H9 (cell line): ENCODE measurements around the gene TMCO4. TPM values are rescaled to one million over a fixed set of nuclear protein-coding genes. Genes with fewer than 3 reads are reported as not detected.

Source experiments
- DNase-seq: peaks from one replicate; pipeline ENCODE4 v3.0.0-alpha.2; 2017
- H2AFZ ChIP-seq: one replicate; pipeline ENCODE4 v1.6.1; 2013; ENCODE audit warnings: mild to moderate bottlenecking, low read length, control low read depth, moderate library complexity
- H2AK5ac ChIP-seq: 2 replicates; pipeline ENCODE4 v1.6.1; 2013; ENCODE audit warnings: low read length, control low read depth, mixed read lengths; ENCODE audit not compliant: insufficient read length
- H2BK120ac ChIP-seq: one replicate; pipeline ENCODE4 v1.6.1; 2013; ENCODE audit warnings: low read depth, mild to moderate bottlenecking, low read length, control low read depth, inconsistent platforms; ENCODE audit not compliant: poor library complexity, severe bottlenecking
- H2BK12ac ChIP-seq: 2 replicates; pipeline ENCODE4 v1.6.1; 2013; ENCODE audit warnings: low read length, control low read depth, mixed read lengths, low read depth; ENCODE audit not compliant: insufficient read length
- H2BK15ac ChIP-seq: 2 replicates; pipeline ENCODE4 v1.6.1; 2013; ENCODE audit warnings: low read depth, low read length, control low read depth
- H2BK20ac ChIP-seq: one replicate; pipeline ENCODE4 v1.6.1; 2013; ENCODE audit warnings: low read depth, mild to moderate bottlenecking, low read length, control low read depth, inconsistent platforms; ENCODE audit not compliant: poor library complexity, severe bottlenecking
- H2BK5ac ChIP-seq: 2 replicates; pipeline ENCODE4 v1.6.1; 2013; ENCODE audit warnings: low read length, control low read depth, mixed read lengths; ENCODE audit not compliant: insufficient read length
- H3K14ac ChIP-seq: 2 replicates; pipeline ENCODE4 v1.6.1; 2013; ENCODE audit warnings: low read length, control low read depth; ENCODE audit not compliant: insufficient read depth
- H3K18ac ChIP-seq: 2 replicates; pipeline ENCODE4 v1.6.1; 2013; ENCODE audit warnings: low read depth, mild to moderate bottlenecking, mixed read lengths, low read length, control low read depth; ENCODE audit not compliant: insufficient read length
- H3K23ac ChIP-seq: 2 replicates; pipeline ENCODE4 v1.6.1; 2013; ENCODE audit warnings: low read length, control low read depth, mixed read lengths, low read depth; ENCODE audit not compliant: insufficient read length
- H3K23me2 ChIP-seq: 2 replicates; pipeline ENCODE4 v1.6.1; 2013; ENCODE audit warnings: low read depth, mild to moderate bottlenecking, mixed read lengths, low read length, control low read depth; ENCODE audit not compliant: insufficient read length, poor library complexity, severe bottlenecking
- H3K27ac ChIP-seq: 2 replicates; pipeline ENCODE4 v1.5.1; 2013; ENCODE audit warnings: low read length, control low read depth, mixed read lengths, low read depth; ENCODE audit not compliant: insufficient read length
- H3K27me3 ChIP-seq: 2 replicates; pipeline ENCODE4 v1.6.1; 2013; ENCODE audit warnings: low read length, control low read depth, inconsistent platforms; ENCODE audit not compliant: insufficient read depth
- H3K4ac ChIP-seq: 2 replicates; pipeline ENCODE4 v1.6.1; 2013; ENCODE audit warnings: low read depth, mild to moderate bottlenecking, control low read depth, inconsistent platforms, low read length, moderate library complexity
- H3K4me1 ChIP-seq: 2 replicates; pipeline ENCODE4 v1.6.1; 2013; ENCODE audit warnings: low read length, control low read depth, inconsistent platforms; ENCODE audit not compliant: insufficient read depth
- H3K4me2 ChIP-seq: 2 replicates; pipeline ENCODE4 v1.6.1; 2013; ENCODE audit warnings: low read length, control low read depth, mixed read lengths; ENCODE audit not compliant: insufficient read length, insufficient read depth
- H3K56ac ChIP-seq: 2 replicates; pipeline ENCODE4 v1.6.1; 2013; ENCODE audit warnings: low read depth, mild to moderate bottlenecking, mixed read lengths, low read length, control low read depth; ENCODE audit not compliant: insufficient read length
- H3K79me1 ChIP-seq: 2 replicates; pipeline ENCODE4 v1.6.1; 2013; ENCODE audit warnings: low read depth, mild to moderate bottlenecking, moderate library complexity, low read length, control low read depth, inconsistent platforms; ENCODE audit not compliant: insufficient read depth, poor library complexity, severe bottlenecking
- H3K79me2 ChIP-seq: 2 replicates; pipeline ENCODE4 v1.6.1; 2013; ENCODE audit warnings: low read length, control low read depth, inconsistent platforms; ENCODE audit not compliant: insufficient read depth
- H3K9ac ChIP-seq: 2 replicates; pipeline ENCODE4 v1.6.1; 2013; ENCODE audit warnings: low read length, control low read depth, mixed read lengths; ENCODE audit not compliant: insufficient read length; ENCODE audit errors: extremely low read depth
- H3K9me3 ChIP-seq: one replicate; pipeline ENCODE4 v1.6.1; 2013; ENCODE audit warnings: low read depth, low read length, inconsistent platforms; ENCODE audit not compliant: control insufficient read depth
- H3T11ph ChIP-seq: one replicate; pipeline ENCODE4 v1.6.1; 2013; ENCODE audit warnings: mild to moderate bottlenecking, low read length, control low read depth, inconsistent platforms
- H4K20me1 ChIP-seq: one replicate; pipeline ENCODE4 v1.6.1; 2013; ENCODE audit not compliant: control insufficient read depth, insufficient read length, insufficient read depth
- H4K5ac ChIP-seq: 2 replicates; pipeline ENCODE4 v1.6.1; 2013; ENCODE audit warnings: low read depth, mild to moderate bottlenecking, mixed read lengths, low read length, control low read depth; ENCODE audit not compliant: insufficient read length
- H4K8ac ChIP-seq: replicated peaks from 2 replicates; pipeline ENCODE4 v1.6.1; 2013; ENCODE audit warnings: low read length, control low read depth, mixed read lengths, low read depth; ENCODE audit not compliant: insufficient read length
- H4K91ac ChIP-seq: 2 replicates; pipeline ENCODE4 v1.6.1; 2013; ENCODE audit warnings: low read depth, mild to moderate bottlenecking, moderate library complexity, mixed read lengths, low read length, control low read depth; ENCODE audit not compliant: insufficient read length
- H3K27ac Mint-ChIP-seq, 3 experiments: 2 replicates in 2 of 3; 3 replicates in 1 of 3; pipeline ENCODE4 v1.8.0; 2020 to 2021; ENCODE audit warnings: mixed read lengths in 3 of 3, mild to moderate bottlenecking in 1 of 3, moderate library complexity in 1 of 3
- H3K27me3 Mint-ChIP-seq: 2 replicates; pipeline ENCODE4 v1.8.0; 2021; ENCODE audit warnings: low read depth, mild to moderate bottlenecking, moderate library complexity, mixed read lengths
- H3K36me3 Mint-ChIP-seq, 3 experiments: 2 replicates in 2 of 3; 3 replicates in 1 of 3; pipeline ENCODE4 v1.8.0; 2020 to 2021; ENCODE audit warnings: low read depth in 3 of 3, mixed read lengths in 3 of 3; ENCODE audit not compliant: insufficient read depth in 1 of 3
- H3K4me1 Mint-ChIP-seq, 2 experiments: 2 replicates each; pipeline ENCODE4 v1.8.0; 2020; ENCODE audit warnings: mixed read lengths in 2 of 2
- H3K4me3 Mint-ChIP-seq, 2 experiments: 2 replicates in 1 of 2; 3 replicates in 1 of 2; pipeline ENCODE4 v1.8.0; 2020 to 2021; ENCODE audit warnings: mild to moderate bottlenecking in 2 of 2, mixed read lengths in 2 of 2, moderate library complexity in 1 of 2
- H3K9me3 Mint-ChIP-seq, 2 experiments: 2 replicates in 1 of 2; 3 replicates in 1 of 2; pipeline ENCODE4 v1.8.0; 2020; ENCODE audit warnings: mild to moderate bottlenecking in 2 of 2, mixed read lengths in 2 of 2, moderate library complexity in 1 of 2
- CTCF ChIP-seq: fragments of 200-600 bp; sonication (generic); conservative IDR thresholded peaks from 3 replicates; pipeline ENCODE4 v1.8.0; 2021; ENCODE audit warnings: antibody characterized with exemption, mild to moderate bottlenecking
- WGBS: extraction: QIAGEN DNeasy Blood & Tissue Kit; methylation state at CpG from one replicate; pipeline ENCODE4 v1.1.7; 2013; ENCODE audit warnings: missing lambda C conversion rate, low lambda C conversion rate, mixed read lengths; ENCODE audit not compliant: insufficient read length; ENCODE audit errors: extremely low coverage; 5-methylcytosine and 5-hydroxymethylcytosine counted together
- total RNA-seq: library from RNA; stranded (reverse); gene quantifications from 2 replicates; pipeline ENCODE4 v1.2.1, GENCODE V29; 2021

Gene TMCO4
- total RNA-seq, 1 experiment from 2014 or later = 4.0 TPM

- Mint-ChIP-seq H3K27me3 (peaks cover 15% of the 10 kb centered on the region), H3K36me3 (peaks cover 4 to 6% (median 4%) of the 10 kb centered on the region in 3 experiments; a peak in 4 of 7 replicates), H3K4me3 (no peak overlapping the region), H3K27ac (no peak overlapping the region), H3K4me1 (peaks cover 46 to 52% of the 10 kb centered on the region in 2 experiments), H3K9me3 (peaks cover 9% of the 10 kb centered on the region in 2 experiments; a peak in 4 of 5 replicates)
- no peak overlapping the region for H3K56ac ChIP-seq
- H4K91ac ChIP-seq = no peak overlapping the region
- no CpG with 5 or more reads among the region's 4 CpGs for WGBS
- no peaks in the 10 kb centered on the region for H3K23me2 ChIP-seq
- H2BK15ac ChIP-seq = no peak overlapping the region
- no peak overlapping the region for H3K23ac ChIP-seq
- H3T11ph ChIP-seq = no peak overlapping the region
- H2BK5ac ChIP-seq = no peak overlapping the region
- H3K27ac ChIP-seq = no peak overlapping the region
- no peak overlapping the region for H2AK5ac ChIP-seq
- H3K4ac ChIP-seq = no peak overlapping the region
- no peak overlapping the region for H2BK120ac ChIP-seq
- no peak overlapping the region for H2BK12ac ChIP-seq
- no peak for DNase-seq
- H3K14ac ChIP-seq = no peak overlapping the region; the same call in 1 of the 2 replicates
- no peaks in the 10 kb centered on the region for H3K27me3 ChIP-seq
- H3K18ac ChIP-seq = no peak overlapping the region
- H3K79me1 ChIP-seq = no peaks in the 10 kb centered on the region
- H3K79me2 ChIP-seq = no peaks in the 10 kb centered on the region
- no peak overlapping the region for H4K5ac ChIP-seq
- H3K9ac ChIP-seq = no peak overlapping the region
- H3K4me1 ChIP-seq = peaks cover 12% of the 10 kb centered on the region; the same call in 1 of the 2 replicates
- H3K4me2 ChIP-seq = no peak overlapping the region
- no peak for TF ChIP-seq CTCF
- no peak overlapping the region for H4K8ac ChIP-seq
- H2BK20ac ChIP-seq = no peak overlapping the region
- H4K20me1 ChIP-seq = no peaks in the 10 kb centered on the region
- H2AFZ ChIP-seq = no peak overlapping the region
- H3K9me3 ChIP-seq = no peaks in the 10 kb centered on the region
Observed at GRCh38 chr1:19813643-19813960, 13.9 kb upstream of the TMCO4 start.
